GM19452 (cell line): ENCODE measurements around the gene BPI.
"Not testable (repeated sequence)": the region's sequence is repeated elsewhere in the genome, so short reads cannot be mapped to it uniquely, and the experiment has no call there.

Experiments used
- ATAC-seq: cut with Tn5 transposase; IDR thresholded peaks from one replicate; pipeline ENCODE4 v1.9.1; 2021; ENCODE audit not compliant: unreplicated experiment

BPI gene

GRCh38 chr20:38355161-38356012, 51.4 kb downstream of the BPI start:
- ATAC-seq, result no peak

DNA sequence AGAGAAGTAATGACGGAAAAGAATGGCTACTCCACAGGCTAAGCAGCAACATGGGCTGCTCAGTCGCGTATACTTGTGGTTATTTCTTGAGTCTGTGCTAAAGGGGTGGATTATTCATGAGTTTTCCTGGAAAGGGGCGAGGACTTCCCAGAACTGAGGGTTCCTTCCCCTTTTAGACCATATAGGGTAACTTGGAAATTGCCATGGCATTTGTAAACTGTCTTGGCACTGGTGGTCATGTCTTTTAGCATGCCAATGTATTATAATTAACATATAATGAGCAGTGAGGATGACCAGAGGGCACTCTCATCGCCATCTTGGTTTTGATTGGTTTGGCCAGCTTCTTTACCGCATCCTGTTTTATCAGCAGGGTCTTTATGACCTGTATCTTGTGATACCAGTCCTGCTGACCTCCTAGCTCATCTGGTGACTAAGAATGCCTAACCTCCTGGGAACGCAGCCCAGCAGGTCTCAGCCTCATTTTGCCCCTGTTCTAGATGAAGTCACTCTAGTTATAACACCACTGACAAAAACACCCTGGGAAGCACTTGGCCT, 53.8 kb downstream of the BPI start:
- no peak for ATAC-seq

DNA sequence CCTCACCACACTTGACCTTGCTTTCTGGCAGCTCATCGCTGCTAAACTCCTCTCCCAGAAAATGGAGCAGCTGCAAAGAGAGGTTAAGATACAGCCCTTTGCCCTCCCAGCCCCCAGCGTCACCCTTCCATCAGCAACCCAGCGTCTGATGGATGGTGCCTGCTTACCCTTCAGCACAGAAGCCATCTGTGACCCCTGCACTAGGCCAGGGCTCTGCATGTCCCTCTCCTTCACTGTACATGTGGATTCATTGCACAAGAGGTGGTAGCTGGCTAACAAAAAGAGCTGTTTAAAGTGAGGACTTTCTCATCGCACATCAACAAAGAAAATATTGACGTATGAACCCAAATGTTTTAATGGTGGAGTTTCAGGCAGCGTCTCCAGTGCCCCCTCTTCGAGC, 54.6 kb downstream of the BPI start:
- no peak for ATAC-seq

- no peak for ATAC-seq
These were observed 59.2 kb downstream of the BPI start for GRCh38 chr20:38363004-38363747.

GRCh38 chr20:38369389-38369788, 65.4 kb downstream of the BPI start:
- no peak for ATAC-seq

DNA sequence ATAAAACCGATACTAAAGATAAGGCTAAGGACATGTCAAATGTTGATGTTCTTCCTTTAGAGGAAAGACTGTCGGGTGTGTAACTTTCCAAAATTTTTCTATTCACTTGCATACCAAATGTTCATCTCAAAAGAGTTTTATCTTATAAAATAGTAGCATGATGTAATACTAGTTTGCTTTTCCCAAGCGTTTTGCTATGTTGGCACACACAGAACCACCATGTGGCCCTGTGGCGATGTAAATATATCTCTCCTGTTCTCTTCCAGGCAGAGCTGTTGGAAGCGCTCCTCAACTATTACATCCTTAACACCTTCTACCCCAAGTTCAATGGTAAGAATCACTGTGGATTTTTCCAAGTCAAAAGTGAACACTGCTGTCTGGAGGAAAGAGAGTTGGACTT, 68.8 kb downstream of the BPI start:
- no peak for ATAC-seq

DNA sequence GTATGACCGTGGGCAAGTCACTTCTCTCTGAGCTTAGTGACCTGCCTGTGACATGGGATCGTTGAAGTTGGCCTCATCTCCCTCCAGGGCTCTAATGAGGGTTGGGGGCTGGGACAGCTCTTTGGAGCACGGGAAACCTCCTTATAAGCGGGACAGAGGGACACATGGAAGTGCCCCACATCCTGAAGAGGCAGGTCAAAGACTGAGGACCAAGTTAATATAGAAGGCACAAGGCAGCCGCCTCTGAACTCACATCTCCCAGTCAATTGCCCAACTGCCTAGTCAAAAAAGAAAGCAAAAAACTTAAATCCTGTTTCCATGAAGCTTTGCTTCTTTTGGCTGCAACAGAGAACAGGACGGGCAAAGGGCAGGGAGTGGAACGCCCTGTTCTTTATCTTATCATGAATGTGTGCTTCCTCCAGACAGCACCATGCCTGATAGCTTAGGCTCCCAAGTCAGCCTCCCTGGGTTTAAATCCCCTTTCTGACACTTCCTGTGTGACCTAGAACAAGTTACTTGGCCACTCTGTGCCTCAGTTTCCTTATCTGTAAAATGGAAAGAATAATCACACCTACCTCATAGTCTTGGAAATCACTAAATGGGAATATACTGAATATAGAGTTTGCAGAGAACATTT, 69.4 kb downstream of the BPI start:
- ATAC-seq, result no peak

- no peak for ATAC-seq
These were observed 69.9 kb downstream of the BPI start for GRCh38 chr20:38373898-38374297.

DNA sequence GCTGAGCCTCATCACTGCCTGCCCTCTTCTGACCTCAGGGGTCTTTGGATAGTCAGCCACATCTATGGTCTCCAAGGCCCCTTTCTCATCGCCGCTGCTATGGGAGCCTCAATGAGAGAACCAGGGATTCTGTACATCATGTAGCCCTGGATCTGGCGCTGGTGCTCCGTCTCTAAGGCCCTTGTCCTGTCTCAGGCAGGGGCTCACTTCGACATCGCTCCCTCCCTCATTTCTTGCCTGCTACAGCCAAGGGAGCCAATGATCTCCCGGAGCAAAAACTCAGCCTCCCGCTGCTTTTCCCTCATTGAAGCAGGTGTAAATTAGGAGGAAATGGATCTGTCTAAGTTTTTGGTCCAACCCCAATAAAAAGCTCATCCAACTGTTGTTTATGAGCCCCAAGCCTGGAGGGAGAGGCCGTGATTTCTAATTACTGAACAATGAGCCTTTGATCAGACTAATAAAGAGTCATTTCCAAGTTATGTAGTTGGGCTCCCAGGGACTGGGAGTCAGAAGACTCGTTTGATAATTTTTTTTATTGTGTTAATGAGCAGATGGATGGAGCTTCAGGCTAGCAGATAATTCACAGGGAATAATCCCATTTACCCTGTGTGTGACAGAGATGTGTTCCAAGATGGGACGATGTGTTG, 73.2 kb downstream of the BPI start:
- no peak for ATAC-seq

DNA sequence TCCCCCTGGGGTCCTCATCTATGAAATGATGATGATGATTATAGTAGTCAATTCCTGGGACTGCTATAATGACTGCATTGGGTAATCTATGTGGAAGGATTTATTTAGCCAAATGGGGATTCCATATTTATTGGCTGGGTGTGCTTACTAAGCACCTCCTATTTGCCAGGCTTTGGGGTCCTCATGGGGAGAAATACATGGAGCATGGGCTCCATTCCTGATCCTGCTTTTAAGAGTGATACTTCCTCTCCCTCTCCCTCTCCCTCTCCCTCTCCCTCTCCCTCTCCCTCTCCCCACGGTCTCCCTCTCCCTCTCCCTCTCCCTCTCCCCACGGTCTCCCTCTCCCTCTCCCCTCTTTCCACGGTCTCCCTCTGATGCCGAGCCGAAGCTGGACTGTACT, 73.9 kb downstream of the BPI start:
- ATAC-seq, result not testable (repeated sequence)

GRCh38 chr20:38383147-38383546, 79.2 kb downstream of the BPI start:
- ATAC-seq, result no peak

DNA sequence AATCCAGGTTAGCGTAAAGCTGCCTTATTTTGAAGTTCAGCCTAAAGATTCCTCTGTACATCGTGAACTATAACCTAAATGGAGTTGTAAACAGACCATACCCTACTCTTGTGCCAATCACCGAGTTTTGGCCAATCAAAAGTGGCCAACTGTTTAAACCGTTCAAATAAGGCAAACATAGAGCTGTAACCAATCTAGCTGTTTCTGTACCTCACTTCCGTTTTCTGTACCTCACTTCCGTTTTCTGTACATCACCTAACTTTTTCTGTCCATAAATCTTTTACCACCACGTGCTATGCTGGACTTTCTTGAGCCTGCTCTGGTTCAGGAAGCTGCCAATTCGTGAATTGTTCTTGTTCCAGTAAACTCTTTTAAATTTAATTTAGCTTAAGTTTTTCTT, 82.0 kb downstream of the BPI start:
- no peak for ATAC-seq

DNA sequence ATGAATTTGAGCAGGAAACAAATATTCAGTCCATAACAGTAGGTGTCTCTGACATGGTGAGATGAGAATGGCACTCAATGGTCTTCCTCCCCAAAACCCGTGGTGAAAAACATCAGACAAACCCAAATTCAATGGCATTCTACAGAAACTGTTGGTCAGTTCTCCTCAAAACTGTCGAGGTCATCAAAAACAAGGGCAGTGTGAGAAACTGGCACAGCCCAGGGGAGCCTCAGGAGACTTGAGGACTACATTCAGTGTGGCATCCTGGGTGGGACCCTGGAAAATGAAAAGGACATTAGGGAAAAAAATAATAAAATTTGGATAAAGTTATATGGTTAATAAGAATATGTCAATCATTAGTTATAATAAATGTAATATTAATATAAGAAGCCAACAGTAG, 82.9 kb downstream of the BPI start:
- no peak for ATAC-seq
